ENCODE data around the gene GYPA. TPM values are rescaled to one million over a fixed set of nuclear protein-coding genes. Genes with fewer than 3 reads are reported as not detected.
"Not testable (repeated sequence)": the region's sequence is repeated elsewhere in the genome, so short reads cannot be mapped to it uniquely, and the experiment has no call there.

Gene GYPA
- total RNA-seq (2021) (not detected in 2 replicates), Bru-seq, nascent RNA (percentile 12 among the genes with signal in this experiment), BruChase-seq, experiment 1, labeled RNA remaining after a 2-hour chase (percentile 10 among the genes with signal in this experiment), BruChase-seq, experiment 2, labeled RNA remaining after a 6-hour chase (not detected)
- long read RNA-seq: 0 reads

DNA sequence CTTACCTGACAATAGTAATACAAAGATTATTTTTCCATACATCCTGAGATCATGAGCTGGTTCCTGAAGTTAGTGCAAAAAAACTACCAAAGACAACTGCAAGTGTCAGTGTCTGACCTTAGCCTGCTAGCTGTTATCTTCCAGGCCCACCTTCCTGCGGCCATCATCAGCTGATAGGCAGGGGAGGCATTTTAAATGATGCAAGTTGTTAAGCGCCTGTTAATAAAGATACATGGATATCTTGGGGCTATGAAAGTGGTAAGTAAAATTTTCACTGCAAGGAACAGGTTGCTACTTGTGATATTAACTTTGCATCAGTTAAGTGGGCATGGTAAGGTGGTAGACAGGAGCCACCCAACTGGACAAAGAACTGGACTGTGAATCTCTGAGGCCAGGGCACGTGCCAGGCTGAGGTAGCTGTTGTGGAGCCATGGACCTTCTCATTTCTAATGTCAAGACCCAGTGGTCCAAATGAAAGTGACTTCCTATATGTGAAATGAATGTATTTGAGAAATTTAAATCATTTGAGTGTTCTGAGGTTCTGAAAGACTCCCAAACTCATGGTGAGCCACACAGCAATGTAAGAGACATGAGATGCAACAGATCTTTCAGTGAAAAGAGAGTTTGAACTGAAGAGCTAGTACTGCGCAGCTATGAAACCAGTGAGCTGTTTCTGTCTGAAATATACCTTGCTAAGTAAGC, at the start of gene GYPA:
TSS of gene GYPA (minus strand) at position 125 of the 702 bp plus-strand sequence. CDS start at position 42, 83 bp downstream.
- H3K4me3 ChIP-seq (ENCODE audit: low read depth, low read length, poor library complexity, severe bottlenecking); H3K27ac ChIP-seq (ENCODE audit: low read depth, low read length, poor library complexity, severe bottlenecking); H3K36me3 ChIP-seq (ENCODE audit: insufficient read depth, low read length, poor library complexity, severe bottlenecking); H3K9me3 ChIP-seq (ENCODE audit: low read depth, low read length, poor library complexity, severe bottlenecking); H3K4me1 ChIP-seq (ENCODE audit: insufficient read depth, low read length, poor library complexity, severe bottlenecking); DNase-seq (ENCODE audit: low spot score); CTCF ChIA-PET; POLR2A ChIA-PET (ENCODE audit: low non-redundant PET); H3K27me3 ChIP-seq (replicated peaks; ENCODE audit: insufficient read depth, low read depth, low read length, poor library complexity); BruUV-seq (replicated peaks): not testable (repeated sequence)
- intact Hi-C loops (cut with micrococcal nuclease; ENCODE audit: unreplicated experiment): loop anchor here (10.0 kb wide), 1 partner anchor 366 kb away; no protein-coding TSS in a partner anchor

DNA sequence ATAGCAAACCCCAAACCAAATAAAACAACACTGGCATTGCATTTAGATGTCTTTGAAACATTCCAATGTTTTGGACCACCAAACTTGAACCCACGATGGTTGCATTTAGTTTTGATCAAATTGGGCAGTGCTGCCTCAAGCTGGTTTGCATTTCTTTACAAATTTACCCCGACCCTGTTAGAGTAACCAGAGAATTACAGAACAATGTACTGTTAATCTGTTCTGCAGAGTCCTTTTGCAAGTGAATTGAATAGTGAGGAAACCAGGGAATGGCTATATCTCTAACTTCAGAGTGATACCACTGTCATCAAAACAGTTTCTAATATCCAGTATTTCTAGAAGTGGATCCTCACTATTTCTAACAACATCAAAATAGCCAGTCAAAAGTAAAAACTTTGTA, 49.5 kb upstream of the GYPA start:
- no peak for DNase-seq (ENCODE audit: low spot score)
- no peak overlapping the region for H3K4me3 ChIP-seq (ENCODE audit: low read depth, low read length, poor library complexity, severe bottlenecking)
- ChIA-PET CTCF (no interaction called here), POLR2A (ENCODE audit: low non-redundant PET) (no interaction called here)
- no peaks in the 10 kb centered on the region for H3K4me1 ChIP-seq (ENCODE audit: insufficient read depth, low read length, poor library complexity, severe bottlenecking)
- no peak overlapping the region for H3K27ac ChIP-seq (ENCODE audit: low read depth, low read length, poor library complexity, severe bottlenecking)
- no peak for TF ChIP-seq EZH2 (IDR thresholded peaks at IDR 0.05; ENCODE audit: borderline replicate concordance, low read depth, low read length, poor library complexity, severe bottlenecking)
- TF ChIP-seq, protein P1, sequence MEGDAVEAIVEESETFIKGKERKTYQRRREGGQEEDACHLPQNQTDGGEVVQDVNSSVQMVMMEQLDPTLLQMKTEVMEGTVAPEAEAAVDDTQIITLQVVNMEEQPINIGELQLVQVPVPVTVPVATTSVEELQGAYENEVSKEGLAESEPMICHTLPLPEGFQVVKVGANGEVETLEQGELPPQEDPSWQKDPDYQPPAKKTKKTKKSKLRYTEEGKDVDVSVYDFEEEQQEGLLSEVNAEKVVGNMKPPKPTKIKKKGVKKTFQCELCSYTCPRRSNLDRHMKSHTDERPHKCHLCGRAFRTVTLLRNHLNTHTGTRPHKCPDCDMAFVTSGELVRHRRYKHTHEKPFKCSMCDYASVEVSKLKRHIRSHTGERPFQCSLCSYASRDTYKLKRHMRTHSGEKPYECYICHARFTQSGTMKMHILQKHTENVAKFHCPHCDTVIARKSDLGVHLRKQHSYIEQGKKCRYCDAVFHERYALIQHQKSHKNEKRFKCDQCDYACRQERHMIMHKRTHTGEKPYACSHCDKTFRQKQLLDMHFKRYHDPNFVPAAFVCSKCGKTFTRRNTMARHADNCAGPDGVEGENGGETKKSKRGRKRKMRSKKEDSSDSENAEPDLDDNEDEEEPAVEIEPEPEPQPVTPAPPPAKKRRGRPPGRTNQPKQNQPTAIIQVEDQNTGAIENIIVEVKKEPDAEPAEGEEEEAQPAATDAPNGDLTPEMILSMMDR (conservative IDR thresholded peaks at IDR 0.05; ENCODE audit: low read depth, low read length): no peak
- no TSS peak for BruUV-seq (replicated peaks)
- H3K27me3 ChIP-seq (replicated peaks; ENCODE audit: insufficient read depth, low read depth, low read length, poor library complexity): no peaks in the 10 kb centered on the region
- intact Hi-C loops (cut with micrococcal nuclease; ENCODE audit: unreplicated experiment): no loop called here
- no peaks in the 10 kb centered on the region for H3K36me3 ChIP-seq (ENCODE audit: insufficient read depth, low read length, poor library complexity, severe bottlenecking)
- no peaks in the 10 kb centered on the region for H3K9me3 ChIP-seq (ENCODE audit: low read depth, low read length, poor library complexity, severe bottlenecking)

DNA sequence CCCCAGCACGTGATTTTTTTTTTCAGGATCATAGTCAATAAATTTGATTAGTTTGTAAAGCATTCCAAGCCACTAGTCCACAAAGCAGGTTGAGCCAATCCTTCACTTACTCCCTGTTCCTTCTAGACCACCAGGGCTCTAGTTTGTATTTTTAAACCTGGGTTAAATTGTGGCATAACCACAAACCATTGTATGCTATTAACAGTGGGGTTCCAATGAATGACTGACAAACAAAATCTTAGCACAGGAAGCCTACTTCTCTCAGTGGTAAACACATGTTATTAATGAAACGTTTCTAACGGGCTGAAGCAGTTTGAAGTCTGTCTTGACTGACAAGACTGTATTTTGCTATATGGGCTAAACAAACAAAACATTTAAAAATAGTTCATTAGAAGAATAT, 48.6 kb upstream of the GYPA start:
- H3K9me3 ChIP-seq (ENCODE audit: low read depth, low read length, poor library complexity, severe bottlenecking): no peaks in the 10 kb centered on the region
- ChIA-PET CTCF (no interaction called here), POLR2A (ENCODE audit: low non-redundant PET) (no interaction called here)
- H3K27ac ChIP-seq (ENCODE audit: low read depth, low read length, poor library complexity, severe bottlenecking): no peak overlapping the region
- no TSS peak for BruUV-seq (replicated peaks)
- TF ChIP-seq EZH2 (IDR thresholded peaks at IDR 0.05; ENCODE audit: borderline replicate concordance, low read depth, low read length, poor library complexity, severe bottlenecking): no peak
- TF ChIP-seq, protein P1 (conservative IDR thresholded peaks at IDR 0.05; ENCODE audit: low read depth, low read length): no peak
- no peak for DNase-seq (ENCODE audit: low spot score)
- H3K4me3 ChIP-seq (ENCODE audit: low read depth, low read length, poor library complexity, severe bottlenecking): no peak overlapping the region
- intact Hi-C loops (cut with micrococcal nuclease; ENCODE audit: unreplicated experiment): no loop called here
- no peaks in the 10 kb centered on the region for H3K4me1 ChIP-seq (ENCODE audit: insufficient read depth, low read length, poor library complexity, severe bottlenecking)
- H3K36me3 ChIP-seq (ENCODE audit: insufficient read depth, low read length, poor library complexity, severe bottlenecking): no peaks in the 10 kb centered on the region
- no peaks in the 10 kb centered on the region for H3K27me3 ChIP-seq (replicated peaks; ENCODE audit: insufficient read depth, low read depth, low read length, poor library complexity)

DNA sequence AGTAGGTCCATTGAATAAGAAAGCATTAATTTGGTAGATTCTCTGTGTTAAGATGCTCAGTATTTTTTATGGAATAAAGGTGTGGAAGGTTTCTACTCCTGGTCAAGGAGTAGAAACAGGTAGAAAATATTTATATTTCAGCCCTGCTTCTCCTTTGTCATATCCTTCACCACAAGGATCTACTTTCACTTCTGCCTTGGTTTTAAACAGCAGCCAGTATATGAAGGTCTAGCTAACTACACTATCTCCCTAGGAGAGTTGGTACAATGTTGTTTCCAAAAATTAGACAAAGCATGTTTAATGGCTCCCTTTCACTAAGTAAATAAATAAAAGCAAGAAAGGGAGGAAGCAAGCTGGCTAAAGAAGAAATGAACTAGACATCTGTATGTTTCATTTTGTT, 44.6 kb upstream of the GYPA start:
- Histone ChIP-seq H3K27me3 (replicated peaks; ENCODE audit: insufficient read depth, low read depth, low read length, poor library complexity) (no peaks in the 10 kb centered on the region), H3K27ac (ENCODE audit: low read depth, low read length, poor library complexity, severe bottlenecking) (no peak overlapping the region), H3K36me3 (ENCODE audit: insufficient read depth, low read length, poor library complexity, severe bottlenecking) (no peaks in the 10 kb centered on the region), H3K4me1 (ENCODE audit: insufficient read depth, low read length, poor library complexity, severe bottlenecking) (no peaks in the 10 kb centered on the region), H3K9me3 (ENCODE audit: low read depth, low read length, poor library complexity, severe bottlenecking) (no peaks in the 10 kb centered on the region), H3K4me3 (ENCODE audit: low read depth, low read length, poor library complexity, severe bottlenecking) (no peak overlapping the region)
- ChIA-PET CTCF (no interaction called here), POLR2A (ENCODE audit: low non-redundant PET) (no interaction called here)
- BruUV-seq (replicated peaks): no TSS peak
- no peak for DNase-seq (ENCODE audit: low spot score)
- TF ChIP-seq EZH2 (IDR thresholded peaks at IDR 0.05; ENCODE audit: borderline replicate concordance, low read depth, low read length, poor library complexity, severe bottlenecking): no peak
- TF ChIP-seq, protein P1 (conservative IDR thresholded peaks at IDR 0.05; ENCODE audit: low read depth, low read length): no peak
- intact Hi-C loops (cut with micrococcal nuclease; ENCODE audit: unreplicated experiment): no loop called here

Measured in A673 (cell line).